GM12872 (cell line): ENCODE measurements around the gene DHX32.
"Not testable (repeated sequence)": the region's sequence is repeated elsewhere in the genome, so short reads cannot be mapped to it uniquely, and the experiment has no call there.

Source experiments
- TF ChIP-seq, protein P1 (sequence below): IDR thresholded peaks from 3 replicates; pipeline ENCODE4 v1.5.1; 2011; ENCODE audit warnings: low read depth, mild to moderate bottlenecking, low read length, moderate library complexity; ENCODE audit not compliant: insufficient read depth

DHX32 gene

DNA sequence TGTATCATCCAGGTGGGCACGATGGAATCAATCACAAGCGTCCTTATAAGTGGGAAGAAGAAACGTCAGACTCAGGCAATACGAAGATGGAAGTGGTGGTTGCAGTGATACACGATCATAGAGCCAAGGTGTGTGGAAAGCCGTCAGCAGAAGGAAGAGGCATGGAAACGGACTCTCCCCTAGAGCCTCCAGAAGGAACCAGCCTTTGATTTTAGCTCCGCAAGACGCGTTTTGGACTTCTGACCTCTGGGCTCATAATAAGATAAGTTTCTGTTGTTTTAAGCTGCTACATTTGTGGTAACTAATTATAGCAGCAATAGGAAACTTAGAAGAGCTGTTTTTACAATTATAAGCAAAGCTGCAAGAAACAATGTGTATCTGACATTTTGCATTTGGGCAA, 30.1 kb upstream of the DHX32 start:
- TF ChIP-seq, protein P1, sequence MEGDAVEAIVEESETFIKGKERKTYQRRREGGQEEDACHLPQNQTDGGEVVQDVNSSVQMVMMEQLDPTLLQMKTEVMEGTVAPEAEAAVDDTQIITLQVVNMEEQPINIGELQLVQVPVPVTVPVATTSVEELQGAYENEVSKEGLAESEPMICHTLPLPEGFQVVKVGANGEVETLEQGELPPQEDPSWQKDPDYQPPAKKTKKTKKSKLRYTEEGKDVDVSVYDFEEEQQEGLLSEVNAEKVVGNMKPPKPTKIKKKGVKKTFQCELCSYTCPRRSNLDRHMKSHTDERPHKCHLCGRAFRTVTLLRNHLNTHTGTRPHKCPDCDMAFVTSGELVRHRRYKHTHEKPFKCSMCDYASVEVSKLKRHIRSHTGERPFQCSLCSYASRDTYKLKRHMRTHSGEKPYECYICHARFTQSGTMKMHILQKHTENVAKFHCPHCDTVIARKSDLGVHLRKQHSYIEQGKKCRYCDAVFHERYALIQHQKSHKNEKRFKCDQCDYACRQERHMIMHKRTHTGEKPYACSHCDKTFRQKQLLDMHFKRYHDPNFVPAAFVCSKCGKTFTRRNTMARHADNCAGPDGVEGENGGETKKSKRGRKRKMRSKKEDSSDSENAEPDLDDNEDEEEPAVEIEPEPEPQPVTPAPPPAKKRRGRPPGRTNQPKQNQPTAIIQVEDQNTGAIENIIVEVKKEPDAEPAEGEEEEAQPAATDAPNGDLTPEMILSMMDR: no peak

DNA sequence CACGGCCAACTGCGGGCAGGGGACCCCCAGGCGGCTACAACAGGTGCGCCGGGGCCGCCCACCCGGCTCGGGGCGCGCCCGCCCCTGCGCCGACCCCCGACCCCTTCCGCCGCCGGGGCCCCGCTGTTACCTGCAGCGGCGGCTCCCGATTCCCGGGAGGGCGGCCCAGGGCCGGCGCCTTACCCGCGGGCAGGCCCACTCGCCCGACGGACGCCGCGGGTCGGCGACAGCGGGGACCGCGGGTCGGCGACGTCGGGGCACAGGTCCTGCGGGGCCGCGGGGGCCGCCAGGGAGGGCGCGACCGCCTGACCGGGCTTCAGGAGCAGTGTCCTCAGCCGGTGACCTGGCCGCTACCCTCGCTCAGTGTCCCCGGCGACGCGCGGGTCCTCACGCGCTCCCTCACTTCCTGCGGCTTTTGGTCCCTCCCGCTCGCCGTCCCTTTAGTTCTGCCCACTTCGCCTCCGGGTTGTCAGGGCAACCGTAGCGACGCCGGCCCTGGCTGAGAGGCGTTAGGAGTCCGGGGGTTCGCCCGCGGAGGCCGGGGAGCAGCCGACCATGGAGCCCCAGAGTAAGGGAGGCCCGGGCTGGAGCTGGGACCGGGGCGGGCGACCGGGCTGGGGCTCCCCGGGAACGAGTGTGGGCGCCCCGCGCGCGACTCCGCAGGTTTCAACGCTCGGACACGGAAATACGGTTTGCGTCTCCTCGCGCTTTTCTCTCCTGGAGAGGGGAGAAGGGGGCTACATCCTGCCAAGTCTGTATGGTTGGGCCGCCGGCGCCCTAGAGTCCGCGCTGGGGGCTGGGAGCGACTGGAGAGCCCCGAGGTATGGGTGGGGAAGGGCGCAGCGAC, 15.2 kb upstream of the DHX32 start, which contains the start of gene FANK1:
TSS of gene FANK1 (plus strand) at position 477 of the 847 bp plus-strand sequence. CDS start at position 556, 79 bp downstream.
- TF ChIP-seq, protein P1: not testable (repeated sequence)

DNA sequence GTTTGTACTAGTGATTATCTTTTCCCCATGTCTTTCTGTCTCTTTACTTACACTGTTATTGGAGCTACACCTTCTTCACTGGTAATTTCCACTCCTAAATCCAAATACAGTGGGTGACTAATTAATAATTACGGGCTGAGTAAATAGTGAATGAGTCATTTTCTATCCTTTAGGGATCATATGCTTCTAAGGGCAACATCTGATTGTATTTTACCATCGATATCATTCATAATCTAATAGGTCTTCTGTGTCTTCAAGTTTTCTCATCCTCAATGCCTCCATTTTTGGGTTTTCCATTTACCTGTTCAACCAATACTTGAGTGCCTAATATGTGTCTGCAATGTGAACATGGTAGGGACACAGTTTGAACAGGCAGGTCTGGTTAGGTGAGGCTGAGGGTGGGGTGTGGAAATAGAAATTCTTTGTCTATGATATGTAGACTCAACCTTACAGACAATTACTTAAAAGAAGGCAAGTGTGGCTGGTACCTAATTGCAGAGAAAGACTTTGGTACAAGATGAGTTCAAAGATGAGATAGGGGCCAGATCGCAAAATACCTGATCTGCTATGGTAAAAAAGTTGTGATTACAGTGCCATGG, 5.9 kb upstream of the DHX32 start:
- TF ChIP-seq, protein P1: no peak

DNA sequence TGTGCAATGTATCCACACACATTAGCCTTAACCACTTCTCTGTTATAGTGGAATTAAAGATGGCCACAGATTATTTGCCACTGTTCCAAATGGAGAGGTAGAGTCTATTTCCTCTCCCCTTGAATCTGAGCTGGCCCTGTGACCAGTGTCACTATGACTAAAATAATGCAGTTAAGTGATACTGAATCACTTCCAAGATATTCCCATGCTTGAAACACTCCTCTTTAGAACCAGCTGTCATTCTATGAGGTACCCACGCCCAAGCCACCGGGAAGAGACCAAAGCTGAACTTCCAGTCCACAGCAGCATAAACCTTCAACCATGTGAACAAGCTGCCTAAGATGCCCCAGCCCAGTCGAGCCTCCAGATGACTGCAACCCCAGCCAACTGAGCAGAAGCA, 2.1 kb upstream of the DHX32 start:
- TF ChIP-seq, protein P1: no peak

DNA sequence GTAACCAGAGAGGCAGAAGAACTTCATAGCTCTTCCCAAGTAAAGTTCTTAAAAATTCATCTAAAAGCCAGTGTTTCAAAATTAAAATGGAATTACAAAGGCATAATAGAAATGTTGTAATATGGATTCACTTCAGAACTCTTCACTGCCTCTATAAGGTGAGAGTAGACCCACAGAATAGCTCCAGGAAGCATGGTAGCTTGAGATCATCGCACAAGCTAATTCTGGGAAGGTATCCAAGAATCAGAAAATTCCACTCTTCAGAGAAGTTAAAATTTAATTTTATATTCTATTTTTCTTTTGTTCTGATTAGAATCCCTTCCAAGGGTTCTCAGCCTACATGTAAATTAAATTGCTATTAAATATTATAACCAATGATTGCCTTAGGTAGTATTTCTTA, 1.5 kb upstream of the DHX32 start:
- TF ChIP-seq, protein P1: no peak

DNA sequence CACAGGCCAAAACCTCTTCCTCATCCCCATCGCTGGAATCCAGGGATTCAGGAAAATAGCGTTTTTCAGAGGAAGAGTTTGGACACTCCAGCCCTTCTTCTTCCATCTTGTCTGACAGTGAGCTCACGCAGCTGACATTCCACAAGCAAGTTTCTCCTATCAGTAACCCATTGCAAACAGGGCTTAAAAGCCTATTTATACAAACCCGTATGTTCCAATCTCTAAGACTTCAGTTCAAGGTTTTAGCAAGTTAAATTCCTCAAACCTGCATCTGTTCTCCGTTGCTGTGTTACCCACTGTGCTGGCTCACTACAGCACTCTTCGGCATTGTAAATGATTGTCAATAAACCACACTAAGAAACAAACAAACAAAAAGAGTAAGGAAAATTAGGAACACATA, 373 bp downstream of the DHX32 start:
- TF ChIP-seq, protein P1: no peak

DNA sequence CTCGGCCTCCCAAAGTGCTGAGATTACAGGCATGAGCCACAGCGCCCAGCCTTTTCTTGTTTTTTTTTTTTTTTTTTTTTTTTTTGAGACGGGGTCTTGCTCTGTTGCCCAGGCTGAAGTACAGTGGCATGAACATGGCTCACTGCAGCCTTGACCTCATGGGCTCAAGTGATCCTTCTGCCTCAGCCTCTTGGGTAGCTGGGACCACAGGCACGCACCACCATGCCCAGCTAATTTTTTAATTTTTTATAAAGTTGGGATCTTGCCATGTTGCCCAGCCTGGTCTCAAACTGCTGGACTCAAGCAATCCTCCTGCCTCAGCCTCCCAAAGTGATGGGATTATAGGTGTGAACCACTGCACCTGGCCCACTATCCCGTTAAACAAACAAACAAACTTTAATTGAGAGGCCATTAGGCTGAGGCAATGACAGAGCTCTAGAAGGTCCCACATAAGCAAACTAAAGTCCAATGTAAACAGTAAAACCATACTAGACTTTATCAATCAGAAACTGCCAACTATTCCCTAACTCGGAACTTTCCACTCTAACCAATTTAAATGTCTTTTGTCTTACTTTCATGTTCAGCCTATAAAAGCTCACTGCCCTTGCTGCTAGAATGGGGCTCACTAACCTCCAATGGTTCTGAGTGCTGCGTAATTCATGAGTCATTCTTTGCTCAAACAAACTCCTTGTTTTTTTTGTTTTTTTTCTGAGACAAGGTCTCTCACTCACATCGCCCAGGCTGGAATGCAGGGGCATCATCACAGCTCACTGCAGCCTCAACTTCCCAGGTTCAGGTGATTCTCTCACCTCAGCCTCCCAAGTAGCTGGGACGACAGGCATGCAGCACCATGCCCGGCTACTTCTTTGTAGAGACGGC, 1.9 kb downstream of the DHX32 start:
- TF ChIP-seq, protein P1: no peak
